HG03175 (cell line): ENCODE measurements around the gene IQSEC1.

Experiments used
- ATAC-seq: cut with Tn5 transposase; IDR thresholded peaks from one replicate; pipeline ENCODE4 v1.9.1; 2021; ENCODE audit warnings: mild to moderate bottlenecking, moderate library complexity; ENCODE audit not compliant: unreplicated experiment

Gene IQSEC1

GRCh38 chr3:12941495-12942023 is 131.7 kb downstream of the IQSEC1 start:
- no peak for ATAC-seq

- no peak for ATAC-seq
Observed at GRCh38 chr3:12940854-12941253, 132.4 kb downstream of the IQSEC1 start.

- no peak for ATAC-seq
Observed at GRCh38 chr3:12939137-12939536, 134.1 kb downstream of the IQSEC1 start.

GRCh38 chr3:12938258-12938711 is 134.9 kb downstream of the IQSEC1 start:
- no peak for ATAC-seq

GRCh38 chr3:12935861-12936830 is 137.1 kb downstream of the IQSEC1 start:
- no peak for ATAC-seq

- ATAC-seq: no peak
Observed at GRCh38 chr3:12935023-12935860, 138.0 kb downstream of the IQSEC1 start.

- no peak for ATAC-seq
Observed at GRCh38 chr3:12934431-12934830, 138.8 kb downstream of the IQSEC1 start.

GRCh38 chr3:12933901-12934300 is 139.3 kb downstream of the IQSEC1 start:
- no peak for ATAC-seq

- ATAC-seq: no peak
Observed at GRCh38 chr3:12932754-12933153, 140.5 kb downstream of the IQSEC1 start.

- ATAC-seq: no peak
Observed at GRCh38 chr3:12932347-12932746, 140.9 kb downstream of the IQSEC1 start.

GRCh38 chr3:12931273-12931905 is 141.8 kb downstream of the IQSEC1 start:
- ATAC-seq: no peak

- no peak for ATAC-seq
Observed at GRCh38 chr3:12929801-12930200, 143.4 kb downstream of the IQSEC1 start.

GRCh38 chr3:12926660-12927059 is 146.6 kb downstream of the IQSEC1 start:
- ATAC-seq: no peak

- ATAC-seq: no peak
Observed at GRCh38 chr3:12925648-12926047, 147.6 kb downstream of the IQSEC1 start.

GRCh38 chr3:12924437-12924836 is 148.8 kb downstream of the IQSEC1 start:
- no peak for ATAC-seq

- ATAC-seq: no peak
Observed at GRCh38 chr3:12922881-12923431, 150.3 kb downstream of the IQSEC1 start.

- no peak for ATAC-seq
Observed at GRCh38 chr3:12922306-12922705, 150.9 kb downstream of the IQSEC1 start.

GRCh38 chr3:12921736-12922135 is 151.5 kb downstream of the IQSEC1 start:
- ATAC-seq: no peak

- no peak for ATAC-seq
Observed at GRCh38 chr3:12920967-12921366, 152.3 kb downstream of the IQSEC1 start.

GRCh38 chr3:12919205-12919604 is 154.0 kb downstream of the IQSEC1 start:
- ATAC-seq: no peak

- no peak for ATAC-seq
Observed at GRCh38 chr3:12918231-12918630, 155.0 kb downstream of the IQSEC1 start.
